Activated T-helper 17 cell treated with anti-CD3 and anti-CD28 coated beads, Interleukin-2, amount 50 U/mL, for 72 hours (primary cell): ENCODE measurements around the gene FKBP15. TPM values are rescaled to one million over a fixed set of nuclear protein-coding genes. Genes with fewer than 3 reads are reported as not detected.

Experiments
- ATAC-seq: fragments of 150-1000 bp; cut with Tn5 transposase; replicated peaks from 2 replicates; pipeline ENCODE4 v1.10.0; 2021; ENCODE audit warnings: mild to moderate bottlenecking, moderate library complexity
- H3K27ac Mint-ChIP-seq: one replicate; pipeline ENCODE4 v1.8.0; 2022; ENCODE audit warnings: mixed read lengths
- H3K27me3 Mint-ChIP-seq: one replicate; pipeline ENCODE4 v1.8.0; 2022; ENCODE audit warnings: mixed read lengths
- H3K36me3 Mint-ChIP-seq: one replicate; pipeline ENCODE4 v1.8.0; 2022; ENCODE audit warnings: low read depth, mild to moderate bottlenecking, mixed read lengths
- H3K4me1 Mint-ChIP-seq: one replicate; pipeline ENCODE4 v1.8.0; 2022; ENCODE audit warnings: mixed read lengths
- H3K4me3 Mint-ChIP-seq: one replicate; pipeline ENCODE4 v1.8.0; 2022; ENCODE audit warnings: mild to moderate bottlenecking, mixed read lengths
- H3K9me3 Mint-ChIP-seq: one replicate; pipeline ENCODE4 v1.8.0; 2022; ENCODE audit warnings: mixed read lengths
- total RNA-seq, 2 donors: library from RNA; stranded (reverse); gene quantifications; one replicate each; pipeline ENCODE4 v1.2.3, GENCODE V29; 2022

The FKBP15 gene
- total RNA-seq, 2 donors from 2014 or later: 41.2 to 41.5 TPM

DNA sequence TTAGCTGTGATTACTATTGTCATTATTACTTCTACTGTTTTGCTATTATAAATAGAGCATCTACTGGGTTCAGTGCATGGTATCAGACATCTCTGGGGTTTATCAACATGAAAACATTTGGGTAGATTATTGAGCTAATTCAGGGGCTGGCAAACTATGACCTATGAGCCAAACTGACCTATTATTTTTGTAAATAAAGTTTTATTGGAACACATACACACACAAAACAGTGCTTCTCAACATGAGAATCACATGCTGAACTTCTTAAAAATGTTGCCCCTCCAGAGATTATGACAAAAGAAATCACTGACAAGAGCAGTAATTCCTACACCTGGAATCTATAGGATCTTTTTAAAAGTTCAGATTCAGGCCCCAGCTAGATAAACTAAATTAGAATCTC lies 39.9 kb downstream of the FKBP15 start:
- no peaks in the 10 kb centered on the region for H3K27me3 Mint-ChIP-seq
- no peak overlapping the region for H3K4me3 Mint-ChIP-seq
- no peaks in the 10 kb centered on the region for H3K4me1 Mint-ChIP-seq
- peaks cover 98% of the 10 kb centered on the region for H3K36me3 Mint-ChIP-seq
- no peak overlapping the region for H3K27ac Mint-ChIP-seq
- no peaks in the 10 kb centered on the region for H3K9me3 Mint-ChIP-seq
- no peak for ATAC-seq

GRCh38 chr9:113179839-113180238 lies 41.2 kb downstream of the FKBP15 start:
- H3K36me3 Mint-ChIP-seq: peaks cover 98% of the 10 kb centered on the region
- no peaks in the 10 kb centered on the region for H3K4me1 Mint-ChIP-seq
- no peaks in the 10 kb centered on the region for H3K27me3 Mint-ChIP-seq

GRCh38 chr9:113178087-113178486 lies 43.0 kb downstream of the FKBP15 start:
- H3K9me3 Mint-ChIP-seq: peaks cover under 1% of the 10 kb centered on the region
- ATAC-seq: no peak
- no peaks in the 10 kb centered on the region for H3K27me3 Mint-ChIP-seq
- H3K36me3 Mint-ChIP-seq: peaks cover 98% of the 10 kb centered on the region
- H3K4me1 Mint-ChIP-seq: no peaks in the 10 kb centered on the region
- no peak overlapping the region for H3K4me3 Mint-ChIP-seq
- H3K27ac Mint-ChIP-seq: no peak overlapping the region

More at GRCh38 chr9:113179839-113180238, 41.2 kb downstream of the FKBP15 start:
- Mint-ChIP-seq H3K4me3 (no peak overlapping the region), H3K9me3 (no peaks in the 10 kb centered on the region), H3K27ac (no peak overlapping the region)
- ATAC-seq: no peak

- Mint-ChIP-seq H3K4me3 (no peak overlapping the region), H3K27me3 (no peaks in the 10 kb centered on the region), H3K27ac (no peak overlapping the region), H3K9me3 (peaks cover 5% of the 10 kb centered on the region), H3K4me1 (no peaks in the 10 kb centered on the region), H3K36me3 (peaks cover 98% of the 10 kb centered on the region)
- no peak for ATAC-seq
Measured at GRCh38 chr9:113177251-113177650, 43.8 kb downstream of the FKBP15 start.

DNA sequence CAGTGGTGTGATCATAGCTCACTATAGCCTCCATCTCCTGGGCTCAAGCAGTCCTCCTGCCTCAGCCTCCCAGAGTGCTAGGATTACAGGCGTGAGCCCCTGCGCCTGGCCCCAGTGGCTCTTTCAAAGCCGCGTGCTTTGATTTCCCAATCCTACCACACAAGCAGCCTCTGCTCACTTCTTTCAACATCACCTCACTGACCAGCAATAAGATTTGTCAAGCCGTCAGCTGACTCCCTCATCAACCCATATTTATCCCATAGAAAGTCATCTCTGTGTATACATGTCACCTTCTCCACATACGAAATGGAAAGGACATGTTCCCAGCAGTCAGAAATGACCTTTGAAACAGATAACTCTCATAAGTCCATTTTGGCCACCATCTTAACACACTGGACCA lies 44.3 kb downstream of the FKBP15 start:
- Mint-ChIP-seq H3K9me3 (peaks cover 5% of the 10 kb centered on the region), H3K4me1 (no peaks in the 10 kb centered on the region), H3K27ac (no peak overlapping the region), H3K36me3 (peaks cover 98% of the 10 kb centered on the region), H3K27me3 (no peaks in the 10 kb centered on the region), H3K4me3 (no peak overlapping the region)
- no peak for ATAC-seq

GRCh38 chr9:113173341-113173740 lies 47.7 kb downstream of the FKBP15 start:
- Mint-ChIP-seq H3K27me3 (no peaks in the 10 kb centered on the region), H3K27ac (no peak overlapping the region), H3K4me1 (no peaks in the 10 kb centered on the region), H3K4me3 (no peak overlapping the region), H3K36me3 (peaks cover 100% of the 10 kb centered on the region), H3K9me3 (peaks cover 5% of the 10 kb centered on the region)
- no peak for ATAC-seq

DNA sequence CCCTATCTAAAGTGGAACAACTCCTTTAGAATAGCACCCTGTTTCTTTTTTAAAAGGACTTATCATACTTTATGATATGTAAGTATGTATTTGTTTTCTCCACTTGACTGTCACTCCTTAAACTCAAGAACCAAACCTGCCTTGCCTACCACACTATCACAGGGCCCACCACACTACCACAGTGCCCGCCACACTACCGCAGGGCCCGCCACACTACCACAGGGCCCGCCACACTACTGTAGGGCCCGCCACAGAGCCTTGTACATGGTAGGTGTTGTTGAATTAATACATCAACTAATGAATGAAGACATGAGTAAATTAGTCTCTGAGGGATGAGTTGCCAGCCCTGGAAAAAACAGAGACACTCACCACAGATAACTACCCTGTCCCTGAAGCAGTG lies 52.3 kb downstream of the FKBP15 start:
- H3K27me3 Mint-ChIP-seq: no peaks in the 10 kb centered on the region
- H3K36me3 Mint-ChIP-seq: peaks cover 100% of the 10 kb centered on the region
- H3K4me3 Mint-ChIP-seq: no peak overlapping the region
- no peak for ATAC-seq
- H3K9me3 Mint-ChIP-seq: peaks cover 5% of the 10 kb centered on the region
- no peaks in the 10 kb centered on the region for H3K4me1 Mint-ChIP-seq
- peak overlapping the region; percentile 44 for H3K27ac Mint-ChIP-seq

DNA sequence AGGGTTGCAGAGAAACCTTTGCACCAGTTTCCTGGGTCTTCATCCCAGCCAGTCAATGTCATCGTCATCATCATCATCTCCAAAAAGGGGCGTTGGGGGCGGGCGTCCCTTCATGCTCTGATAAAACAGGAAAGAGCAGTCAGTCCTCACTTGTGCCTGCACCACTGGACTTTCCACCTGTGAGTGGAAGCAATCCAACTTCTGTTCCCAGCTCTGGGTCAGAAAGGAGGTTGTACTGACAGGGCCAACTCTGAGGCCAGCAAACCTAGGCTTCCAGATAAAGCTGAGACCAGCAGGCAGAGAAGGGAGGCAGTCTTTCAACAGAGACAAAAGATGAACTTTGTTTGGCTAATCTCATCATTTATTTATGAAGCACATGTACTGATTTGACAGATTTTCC lies 55.0 kb downstream of the FKBP15 start:
- H3K36me3 Mint-ChIP-seq: peaks cover 97% of the 10 kb centered on the region

GRCh38 chr9:113164536-113165300 lies 56.4 kb downstream of the FKBP15 start:
- peaks cover 97% of the 10 kb centered on the region for H3K36me3 Mint-ChIP-seq
- ATAC-seq: no peak
- no peak overlapping the region for H3K27ac Mint-ChIP-seq
- no peaks in the 10 kb centered on the region for H3K9me3 Mint-ChIP-seq
- no peak overlapping the region for H3K4me3 Mint-ChIP-seq
- no peaks in the 10 kb centered on the region for H3K27me3 Mint-ChIP-seq
- H3K4me1 Mint-ChIP-seq: no peaks in the 10 kb centered on the region

More for the DNA sequence above, 55.0 kb downstream of the FKBP15 start:
- H3K27ac Mint-ChIP-seq: peak overlapping the region; percentile 8
- no peak overlapping the region for H3K4me3 Mint-ChIP-seq
- ATAC-seq: no peak
- H3K4me1 Mint-ChIP-seq: no peaks in the 10 kb centered on the region
- no peaks in the 10 kb centered on the region for H3K9me3 Mint-ChIP-seq
- no peaks in the 10 kb centered on the region for H3K27me3 Mint-ChIP-seq

- no peaks in the 10 kb centered on the region for H3K9me3 Mint-ChIP-seq
- H3K27me3 Mint-ChIP-seq: no peaks in the 10 kb centered on the region
- no peak for ATAC-seq
- no peak overlapping the region for H3K4me3 Mint-ChIP-seq
- H3K27ac Mint-ChIP-seq: peak overlapping the region; percentile 63
- peaks cover 92% of the 10 kb centered on the region for H3K36me3 Mint-ChIP-seq
- peaks cover 4% of the 10 kb centered on the region for H3K4me1 Mint-ChIP-seq
Measured at GRCh38 chr9:113163001-113163400, 58.1 kb downstream of the FKBP15 start.

- no peak for ATAC-seq
- H3K27me3 Mint-ChIP-seq: no peaks in the 10 kb centered on the region
- peaks cover 15% of the 10 kb centered on the region for H3K4me1 Mint-ChIP-seq
- H3K4me3 Mint-ChIP-seq: no peak overlapping the region
- no peak overlapping the region for H3K27ac Mint-ChIP-seq
- no peaks in the 10 kb centered on the region for H3K9me3 Mint-ChIP-seq
- H3K36me3 Mint-ChIP-seq: peaks cover 68% of the 10 kb centered on the region
Measured at GRCh38 chr9:113160571-113160970, 60.5 kb downstream of the FKBP15 start.

GRCh38 chr9:113158446-113158845 lies 62.6 kb downstream of the FKBP15 start:
- H3K36me3 Mint-ChIP-seq: peaks cover 46% of the 10 kb centered on the region
- no peak overlapping the region for H3K4me3 Mint-ChIP-seq
- H3K27ac Mint-ChIP-seq: peak overlapping the region; percentile 73
- no peaks in the 10 kb centered on the region for H3K9me3 Mint-ChIP-seq
- ATAC-seq: no peak
- no peaks in the 10 kb centered on the region for H3K27me3 Mint-ChIP-seq
- peaks cover 24% of the 10 kb centered on the region for H3K4me1 Mint-ChIP-seq

- Mint-ChIP-seq H3K9me3 (no peaks in the 10 kb centered on the region), H3K4me3 (peak overlapping the region; percentile 64), H3K36me3 (peaks cover 31% of the 10 kb centered on the region), H3K27me3 (no peaks in the 10 kb centered on the region), H3K27ac (peak overlapping the region; percentile 86), H3K4me1 (peaks cover 33% of the 10 kb centered on the region)
- ATAC-seq: peak; percentile 12
Measured at GRCh38 chr9:113156880-113157279, 64.2 kb downstream of the FKBP15 start.

DNA sequence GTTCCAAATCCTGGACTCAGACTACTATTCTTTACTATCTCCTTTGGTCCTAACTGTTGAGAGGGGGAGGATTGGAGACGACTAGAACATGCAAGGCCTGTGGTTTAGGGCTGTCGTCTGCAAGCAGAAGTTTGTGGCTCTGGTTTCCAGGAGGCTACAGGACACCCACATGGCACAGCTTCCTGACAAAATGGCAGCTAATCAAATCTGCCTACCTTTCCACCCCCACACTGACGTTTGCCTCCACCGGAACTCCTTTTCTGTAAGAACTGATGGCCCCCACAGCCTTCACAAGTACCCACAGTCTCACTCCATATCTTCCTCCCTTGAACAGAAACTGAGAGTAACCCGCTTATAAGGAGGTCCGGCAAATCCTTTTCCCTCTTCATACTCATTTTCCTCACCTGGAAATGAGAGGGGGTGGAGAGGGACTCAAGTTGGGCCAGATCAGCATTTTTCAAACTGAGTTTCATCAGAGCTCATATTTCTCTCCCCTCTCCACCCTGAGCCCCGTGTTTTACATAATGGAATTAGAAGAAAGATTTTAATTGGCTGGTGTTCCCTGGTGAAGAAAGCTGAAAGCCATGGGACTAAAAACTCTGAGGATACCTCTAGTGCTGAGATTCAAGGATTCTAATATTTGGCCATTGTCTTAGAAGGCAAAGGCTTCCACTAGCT lies 65.0 kb downstream of the FKBP15 start:
- no peaks in the 10 kb centered on the region for H3K27me3 Mint-ChIP-seq
- peak; percentile 75 for ATAC-seq
- peaks cover 25% of the 10 kb centered on the region for H3K36me3 Mint-ChIP-seq
- no peaks in the 10 kb centered on the region for H3K9me3 Mint-ChIP-seq
- H3K27ac Mint-ChIP-seq: peak overlapping the region; percentile 86
- peaks cover 38% of the 10 kb centered on the region for H3K4me1 Mint-ChIP-seq
- peak overlapping the region; percentile 64 for H3K4me3 Mint-ChIP-seq

GRCh38 chr9:113154946-113155345 lies 66.1 kb downstream of the FKBP15 start:
- H3K36me3 Mint-ChIP-seq: peaks cover 14% of the 10 kb centered on the region
- H3K9me3 Mint-ChIP-seq: no peaks in the 10 kb centered on the region
- peak overlapping the region; percentile 64 for H3K4me3 Mint-ChIP-seq
- H3K27me3 Mint-ChIP-seq: no peaks in the 10 kb centered on the region
- H3K4me1 Mint-ChIP-seq: peaks cover 38% of the 10 kb centered on the region
- H3K27ac Mint-ChIP-seq: peak overlapping the region; percentile 86
- ATAC-seq: no peak
